SKM-1 treated with dmso at 0.1 percent for 144 hours (cell line): ENCODE measurements around the gene HOXB7.

Experiments
- DNase-seq: peaks from one replicate; lab custom pipeline; 2025; ENCODE audit not compliant: unreplicated experiment; lab: John Stamatoyannopoulos, UW

HOXB7 gene

DNA sequence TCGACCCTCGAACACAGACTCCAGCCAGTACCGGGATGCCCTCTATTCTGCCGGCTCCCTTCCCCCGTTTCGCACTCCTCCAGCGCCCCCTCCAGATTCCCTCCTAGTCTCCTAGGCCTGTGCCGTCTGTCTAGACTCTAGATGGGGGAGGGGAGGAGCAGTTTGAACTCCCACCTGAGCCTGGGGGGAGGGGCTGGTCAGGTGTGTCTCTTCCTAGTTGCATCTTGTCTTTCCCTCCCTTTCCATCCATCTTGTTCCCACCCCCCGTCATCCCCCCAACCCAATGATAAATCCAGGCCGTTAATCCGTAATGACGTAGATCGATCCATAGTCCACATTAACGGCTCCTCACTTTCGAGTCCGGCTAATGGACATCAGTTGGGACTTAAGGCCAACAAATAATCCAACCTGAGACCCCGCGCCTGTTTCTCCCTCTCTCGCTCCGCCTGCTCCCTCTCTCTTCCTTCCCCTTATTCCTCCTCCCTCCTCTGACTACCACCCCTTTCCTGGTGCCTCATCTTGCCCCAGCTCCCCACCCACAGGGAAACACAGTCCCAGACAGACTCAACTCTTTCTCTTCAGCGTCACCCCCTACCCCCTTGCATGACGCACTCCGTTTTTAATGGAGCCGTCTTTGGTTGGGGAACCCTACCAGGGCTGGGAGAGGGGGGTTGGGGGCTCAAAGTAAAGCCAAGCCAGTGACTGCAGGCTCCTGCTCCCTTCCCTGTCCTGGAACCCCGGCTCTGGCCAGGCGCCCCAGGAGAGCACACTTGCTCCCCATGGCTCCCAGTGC is 13.9 kb downstream of the HOXB7 start:
- DNase-seq, result no peak

DNA sequence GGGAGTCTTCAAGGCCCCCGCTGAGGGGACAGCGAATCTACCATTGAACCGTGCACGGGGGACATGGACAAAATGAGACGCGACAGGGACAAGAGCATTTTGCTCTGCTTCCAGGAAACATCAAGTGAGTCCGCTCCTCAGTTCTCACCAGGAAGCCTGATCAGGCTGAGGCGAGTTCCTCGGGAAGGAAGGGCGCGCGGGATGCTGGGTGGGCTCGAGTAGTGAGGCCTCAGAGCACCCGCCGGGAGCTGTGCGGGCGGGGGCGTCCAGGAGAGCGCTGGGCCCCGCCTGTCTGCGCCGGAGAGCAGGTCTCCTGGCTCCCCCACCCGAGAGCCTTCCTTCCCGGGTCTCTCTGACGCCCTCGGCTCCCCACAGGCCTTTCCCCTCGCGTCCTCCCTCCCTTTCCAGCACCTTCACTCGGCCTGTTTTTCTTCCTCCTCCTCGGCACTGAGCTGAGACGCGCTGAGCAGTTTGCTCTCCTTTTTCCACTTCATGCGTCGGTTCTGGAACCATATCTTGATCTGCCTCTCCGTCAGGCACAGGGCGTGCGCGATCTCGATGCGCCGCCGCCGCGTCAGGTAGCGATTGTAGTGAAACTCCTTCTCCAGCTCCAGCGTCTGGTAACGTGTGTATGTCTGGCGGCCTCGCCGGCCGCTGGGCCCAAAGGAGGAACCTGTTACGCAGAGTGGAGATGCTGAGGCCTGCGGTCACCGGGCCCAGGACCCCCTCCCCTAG is 14.7 kb downstream of the HOXB7 start:
- no peak for DNase-seq

DNA sequence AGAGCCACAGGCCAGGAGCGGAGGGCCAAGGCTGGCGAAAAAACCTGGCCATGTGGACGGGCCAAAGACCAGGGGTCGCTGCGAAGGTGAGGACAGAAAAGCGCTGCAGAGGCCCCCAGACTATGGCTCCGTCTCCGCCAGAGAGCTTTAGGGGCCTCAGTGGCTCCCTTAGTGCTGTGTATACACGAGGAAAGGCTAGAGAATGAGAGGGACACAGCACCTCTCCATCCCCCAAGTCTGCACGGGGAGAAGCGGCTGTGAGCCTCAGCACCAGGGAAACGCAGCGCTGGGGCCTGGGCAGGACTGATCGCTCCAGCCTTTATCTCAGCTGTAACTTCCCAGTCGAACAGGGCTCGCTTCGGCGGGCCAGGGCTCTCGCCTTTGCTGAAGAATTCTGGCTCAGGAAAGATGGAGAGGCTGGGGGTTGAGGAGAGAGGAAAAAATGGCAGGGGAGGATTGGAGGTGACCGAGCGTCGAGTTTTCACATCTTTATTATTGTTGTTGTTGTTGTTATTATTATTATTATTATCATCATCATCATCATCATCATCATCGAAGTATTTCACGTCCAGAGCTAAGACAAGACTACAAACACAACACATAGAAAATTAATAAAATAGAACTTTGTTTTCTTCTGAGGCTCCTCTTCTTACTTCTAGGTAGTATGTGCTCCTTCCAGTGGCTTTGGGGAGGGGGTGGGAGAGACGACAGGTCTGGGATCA is 15.4 kb downstream of the HOXB7 start:
- DNase-seq, result no peak

DNA sequence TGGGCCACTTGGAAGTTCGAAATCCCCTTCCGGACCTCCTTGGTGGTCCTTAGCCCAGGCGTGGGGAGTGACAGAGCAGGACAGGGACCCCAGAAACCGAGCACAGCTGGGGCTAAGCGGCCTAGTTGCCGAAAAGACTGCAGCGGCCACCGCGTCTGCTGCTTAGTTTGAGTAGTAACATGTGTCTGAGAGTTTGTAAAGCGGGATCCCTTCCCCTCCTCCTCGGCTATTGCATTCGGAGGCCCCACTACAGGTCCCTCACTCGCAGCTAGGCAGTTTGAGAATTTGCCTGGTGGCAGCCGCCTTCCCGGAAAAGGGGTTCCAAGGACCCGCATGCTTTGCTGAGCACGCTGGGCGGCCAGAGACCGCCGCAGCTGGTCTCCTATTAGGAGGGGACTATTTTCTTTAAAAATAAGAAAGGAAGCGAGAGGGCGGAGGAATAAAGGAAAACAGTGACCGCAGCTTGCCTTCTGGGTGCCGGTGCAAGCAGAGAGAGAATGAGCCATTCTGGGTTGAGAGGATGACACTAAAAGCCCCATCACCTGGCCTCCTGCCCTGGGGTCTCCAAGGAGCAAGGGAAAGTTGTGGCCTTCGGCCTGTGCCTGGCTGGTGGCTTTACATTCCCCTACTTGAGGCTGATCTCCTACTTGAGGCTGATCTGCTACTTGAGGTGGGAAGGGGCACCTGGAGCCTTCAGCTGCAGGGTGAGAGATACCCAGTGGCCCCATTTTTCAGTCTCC is 16.1 kb downstream of the HOXB7 start:
- no peak for DNase-seq

DNA sequence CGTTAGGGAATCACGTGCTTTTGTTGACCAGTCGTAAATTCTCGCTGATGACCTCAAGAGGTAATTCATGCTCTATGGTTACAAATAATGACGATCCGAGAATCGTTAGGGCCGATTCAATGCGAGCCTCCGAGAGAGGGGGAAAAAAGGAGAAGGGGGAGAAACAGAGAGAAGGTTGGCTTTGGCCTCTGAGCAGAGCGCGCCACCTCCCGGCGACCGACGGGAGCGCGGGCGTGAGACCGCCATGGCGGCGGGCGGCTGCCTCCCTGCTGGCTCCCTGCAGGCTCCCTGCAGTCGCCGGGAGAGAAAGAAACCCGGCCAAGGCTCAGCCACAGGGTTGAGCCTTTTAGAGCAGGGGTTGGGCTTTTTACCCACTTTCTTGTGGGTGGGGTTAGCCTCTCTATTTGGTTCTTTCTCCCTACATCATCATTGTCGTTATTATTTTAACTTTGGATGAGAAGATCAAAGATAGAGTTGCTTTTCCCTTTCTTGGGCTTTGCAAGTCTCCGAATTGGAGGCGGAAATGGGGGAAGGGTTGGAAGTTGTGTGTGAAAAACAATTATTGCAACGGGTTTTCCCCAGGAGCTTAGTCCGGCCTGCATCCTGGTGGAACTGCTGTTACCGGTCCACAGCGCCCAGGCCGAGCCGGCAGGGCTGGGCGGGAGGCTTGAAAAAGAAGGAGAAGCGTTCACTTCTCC is 16.8 kb downstream of the HOXB7 start:
- peak; percentile 79 for DNase-seq

DNA sequence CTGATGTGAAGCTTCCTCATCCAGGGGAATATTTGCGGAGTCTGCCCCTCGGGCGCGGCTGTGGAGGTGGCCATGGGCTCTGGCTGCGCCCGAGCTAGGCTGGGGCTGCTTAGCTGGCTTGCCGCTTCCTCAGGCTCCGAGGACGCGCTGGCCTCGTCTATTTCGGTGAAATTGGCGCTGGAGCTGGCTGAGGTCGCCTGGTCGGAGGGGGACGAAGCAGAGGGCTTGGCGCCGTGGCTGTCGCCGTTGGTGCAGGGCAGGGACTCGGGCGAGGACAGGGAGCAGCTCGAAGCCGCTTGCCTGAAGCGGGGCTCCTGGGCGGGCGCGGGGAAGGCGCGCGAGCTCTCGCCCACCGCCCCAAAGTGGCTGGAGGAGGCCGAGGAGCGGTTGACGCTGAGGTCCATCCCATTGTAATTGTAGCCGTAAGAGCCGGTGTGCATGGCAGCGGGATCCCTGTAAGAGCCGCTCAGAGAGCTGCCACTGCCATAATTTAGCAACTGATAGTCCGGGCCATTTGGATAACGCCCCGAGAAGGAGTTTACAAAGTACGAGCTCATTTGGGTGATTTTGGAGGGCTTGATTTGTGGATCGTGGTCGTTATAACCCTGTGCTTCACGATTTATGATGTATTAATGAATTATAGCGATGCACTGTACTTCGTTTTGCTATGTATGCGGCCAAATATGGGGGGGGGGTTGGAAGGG is 17.5 kb downstream of the HOXB7 start, which contains the start of gene HOXB5:
TSS of gene HOXB5 (minus strand) at position 654 of the 704 bp plus-strand sequence. CDS start at position 557, 97 bp downstream.
- DNase-seq, result no peak

DNA sequence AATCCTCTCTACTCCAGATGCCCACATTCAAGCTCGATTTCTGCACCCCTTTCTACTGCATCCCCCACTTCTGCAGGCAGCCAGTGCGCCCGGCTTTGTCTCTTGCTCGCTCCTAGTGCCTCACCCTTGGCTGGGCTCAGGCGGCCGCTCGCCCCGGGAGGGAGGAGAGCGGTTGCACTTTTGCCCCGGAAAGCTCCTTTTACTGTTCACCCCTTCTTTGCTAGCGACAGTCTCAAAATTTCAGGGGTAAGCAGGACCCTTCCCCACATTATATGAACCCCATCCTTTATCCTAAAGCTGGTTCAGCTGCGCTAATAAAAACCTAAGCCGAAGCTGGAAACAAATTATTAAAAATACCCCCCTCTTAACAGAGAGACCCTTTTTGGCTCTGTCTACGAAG is 18.2 kb downstream of the HOXB7 start:
- DNase-seq, result no peak

DNA sequence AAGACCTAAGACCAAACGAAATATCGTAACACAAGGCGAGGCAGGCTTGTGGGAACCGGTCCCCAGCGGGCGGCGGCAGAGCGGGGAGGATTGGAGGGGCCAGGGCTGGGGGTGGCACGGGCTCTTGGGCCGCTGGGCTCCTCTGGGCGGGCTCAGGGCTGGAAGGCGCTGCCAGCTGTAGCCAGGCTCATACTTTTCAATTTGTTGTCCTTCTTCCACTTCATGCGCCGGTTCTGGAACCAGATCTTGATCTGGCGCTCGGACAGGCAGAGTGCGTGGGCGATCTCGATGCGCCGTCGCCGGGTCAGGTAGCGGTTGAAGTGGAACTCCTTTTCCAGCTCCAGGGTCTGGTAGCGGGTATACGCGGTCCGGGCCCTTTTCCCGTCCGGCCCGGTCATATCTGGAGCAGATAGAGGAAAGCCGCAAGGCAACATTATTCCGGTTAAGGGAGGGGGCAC is 18.7 kb downstream of the HOXB7 start:
- DNase-seq, result no peak

DNA sequence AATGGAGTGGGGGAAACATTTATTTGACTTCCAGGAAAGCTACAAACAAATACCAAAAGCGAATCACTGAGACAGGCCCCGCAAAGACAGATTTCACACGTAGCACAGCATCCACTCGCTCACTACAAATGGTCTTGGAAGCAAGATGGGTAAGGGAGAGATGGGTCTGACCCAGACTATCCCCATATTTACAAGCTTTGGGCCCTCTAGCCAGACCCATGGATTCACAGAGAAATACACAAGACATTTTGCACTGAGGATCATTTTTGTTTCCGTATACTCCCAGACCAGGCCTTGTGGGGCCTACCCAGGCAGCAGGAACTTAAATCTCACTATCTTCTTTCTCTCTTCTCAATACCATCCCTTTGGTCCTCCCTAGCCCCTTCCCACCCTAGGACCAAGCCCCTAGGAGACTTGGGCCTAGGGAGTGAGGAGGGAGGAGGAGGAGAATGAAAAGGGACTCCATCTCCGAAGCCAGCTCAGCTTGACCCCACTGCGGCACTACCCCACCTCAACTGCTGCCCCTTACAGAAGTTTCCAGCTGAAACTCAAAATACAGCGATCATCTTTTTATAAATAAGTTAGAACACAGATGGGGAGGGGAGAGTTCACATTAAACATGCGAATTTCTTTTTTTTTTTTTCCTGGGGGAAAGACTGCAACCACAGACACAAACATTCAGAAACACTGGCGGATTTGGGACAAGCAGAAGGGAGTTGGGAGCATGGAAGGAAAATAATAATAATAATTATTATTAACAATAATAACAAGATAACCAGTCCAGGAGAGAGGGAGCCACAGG is 19.4 kb downstream of the HOXB7 start:
- DNase-seq, result no peak

DNA sequence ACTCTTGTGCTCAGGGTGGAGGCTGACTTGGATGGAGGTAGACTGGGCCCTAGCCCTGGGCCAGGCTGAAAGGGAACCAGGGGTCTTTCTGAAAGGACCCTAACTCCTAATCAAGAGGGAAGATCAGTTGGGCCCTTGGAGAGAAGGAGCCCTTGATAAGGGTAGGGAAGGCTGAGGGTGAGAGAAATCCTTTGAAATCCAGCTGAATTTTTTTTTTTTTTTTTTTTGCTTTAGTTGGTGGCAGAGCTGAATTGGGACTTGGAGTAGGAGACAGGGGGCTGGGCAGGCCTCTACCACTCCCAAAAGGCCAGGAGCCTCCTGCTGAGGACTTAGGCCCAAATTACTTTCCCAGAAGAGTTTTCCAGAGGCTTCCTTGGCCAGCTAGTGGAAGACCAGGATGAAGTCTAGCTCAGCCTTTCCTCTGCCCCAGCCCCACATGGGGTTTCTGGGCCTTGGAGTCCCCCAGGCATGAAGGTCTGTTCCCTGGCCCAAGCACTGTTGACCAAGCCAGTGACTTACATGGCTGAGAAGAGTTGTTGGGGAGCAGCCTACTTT is 20.1 kb downstream of the HOXB7 start:
- DNase-seq, result no peak

DNA sequence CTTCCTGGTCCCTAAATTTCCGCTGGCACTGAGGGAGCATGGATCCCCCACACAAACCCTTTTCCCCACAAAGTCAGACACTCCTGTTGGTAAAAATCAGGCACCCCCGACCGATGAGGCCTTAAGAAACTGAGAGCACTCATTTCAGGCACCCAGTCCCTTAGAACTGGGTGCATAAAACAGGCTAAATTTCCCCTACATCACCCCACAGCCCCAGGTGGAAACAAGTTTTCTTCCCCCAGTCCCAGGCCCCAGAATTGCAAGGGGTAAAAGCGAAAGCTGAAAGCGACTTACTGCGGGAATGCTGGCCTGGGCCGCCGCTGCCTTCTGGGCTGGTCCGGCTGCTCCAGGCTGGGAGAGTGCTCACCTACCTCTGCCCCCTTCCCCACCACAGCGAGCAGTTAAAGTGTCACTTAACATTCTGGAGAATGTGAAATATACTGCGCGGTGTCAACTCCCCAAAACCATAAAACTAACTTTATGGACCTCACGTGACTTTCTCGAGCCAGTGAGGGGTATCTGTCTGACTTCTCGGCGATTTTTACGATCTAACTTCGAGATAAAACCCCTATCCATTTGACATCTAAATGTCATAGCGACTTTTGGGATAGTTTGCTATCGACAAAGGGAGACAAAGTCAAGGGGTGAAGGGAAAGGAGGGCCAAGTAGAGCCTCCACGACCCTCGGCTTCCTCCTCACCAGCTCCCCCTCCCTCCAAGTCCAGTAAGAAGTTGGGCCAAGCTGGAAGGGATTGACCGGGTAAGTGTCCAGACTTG is 20.8 kb downstream of the HOXB7 start, which contains the start of gene HOXB3:
TSS of gene HOXB3 (minus strand) at position 411 of the 776 bp plus-strand sequence. CDS start 37,767 bp downstream, outside the sequence.
- DNase-seq, result no peak

DNA sequence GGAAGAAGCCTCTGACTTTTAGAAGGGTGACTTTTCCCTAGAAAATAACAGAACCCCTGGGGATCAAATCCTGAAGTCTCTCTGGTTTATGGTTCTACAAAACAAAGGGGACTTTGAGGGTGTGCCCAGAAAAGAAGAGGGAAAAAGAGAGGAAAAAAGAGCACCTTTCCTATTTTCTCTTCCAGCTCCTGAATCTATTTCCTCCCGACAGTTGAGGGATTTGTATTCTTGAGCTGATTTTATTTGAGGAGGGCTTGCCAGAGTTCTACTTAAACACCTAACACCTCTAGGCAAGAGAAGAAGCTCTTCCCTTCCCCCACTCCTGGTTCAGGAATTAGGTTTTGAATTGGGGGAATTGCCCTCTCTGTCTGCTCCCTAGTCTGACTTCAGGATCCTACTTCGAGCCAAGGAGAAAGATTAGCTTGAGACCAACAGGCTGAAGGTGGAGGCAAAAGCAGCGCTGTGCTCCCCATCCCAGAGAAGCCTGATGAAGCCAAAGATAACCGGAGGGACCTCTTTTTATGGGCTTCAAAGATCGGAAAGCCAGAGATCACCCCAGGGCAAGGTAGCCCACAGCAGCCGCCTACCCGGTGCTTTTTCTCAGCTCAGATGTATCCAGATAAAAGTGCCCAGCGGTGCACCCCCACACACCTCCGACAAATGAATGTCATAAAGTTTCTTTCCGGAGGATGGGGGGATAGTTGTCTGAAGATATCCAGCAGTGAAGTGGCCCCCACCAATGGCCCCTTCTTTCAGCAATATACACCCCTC is 21.6 kb downstream of the HOXB7 start:
- DNase-seq, result no peak

DNA sequence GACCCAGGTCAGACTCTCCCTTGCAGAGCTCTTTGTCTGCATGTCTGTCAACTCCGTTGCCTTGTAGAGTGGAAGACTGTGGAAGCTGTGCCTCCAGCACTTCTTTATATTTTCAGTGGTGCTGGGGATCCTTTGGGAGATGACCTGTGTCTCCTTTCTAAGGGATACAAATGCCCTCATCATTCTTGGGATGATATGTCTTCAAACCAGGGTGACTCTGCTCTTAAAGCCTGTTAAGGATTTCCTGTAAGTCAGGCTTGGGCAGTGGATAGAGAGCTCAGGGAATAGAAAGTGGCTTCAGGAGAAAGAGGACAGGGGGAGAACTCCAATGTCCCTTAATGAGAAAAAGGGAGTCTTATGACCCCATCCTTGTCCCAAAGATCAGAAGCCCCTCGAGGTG is 22.3 kb downstream of the HOXB7 start:
- DNase-seq, result no peak

DNA sequence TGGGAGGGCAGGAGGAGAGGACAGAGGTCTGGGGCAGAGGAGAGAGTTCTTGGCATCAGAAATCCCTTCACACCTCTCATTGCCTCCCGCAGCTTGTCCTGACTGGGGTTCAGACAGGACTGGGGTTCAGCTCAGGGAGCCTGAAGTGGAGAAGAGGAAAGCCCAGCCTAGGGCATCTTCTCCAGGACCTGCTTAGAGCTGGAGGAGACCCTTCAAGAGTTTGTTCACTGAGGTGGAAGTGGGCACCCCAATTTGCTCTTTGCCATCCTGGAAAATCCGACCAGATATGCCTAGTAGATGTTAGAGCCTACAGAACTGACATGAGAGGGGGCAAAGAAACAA is 22.8 kb downstream of the HOXB7 start:
- no peak for DNase-seq

DNA sequence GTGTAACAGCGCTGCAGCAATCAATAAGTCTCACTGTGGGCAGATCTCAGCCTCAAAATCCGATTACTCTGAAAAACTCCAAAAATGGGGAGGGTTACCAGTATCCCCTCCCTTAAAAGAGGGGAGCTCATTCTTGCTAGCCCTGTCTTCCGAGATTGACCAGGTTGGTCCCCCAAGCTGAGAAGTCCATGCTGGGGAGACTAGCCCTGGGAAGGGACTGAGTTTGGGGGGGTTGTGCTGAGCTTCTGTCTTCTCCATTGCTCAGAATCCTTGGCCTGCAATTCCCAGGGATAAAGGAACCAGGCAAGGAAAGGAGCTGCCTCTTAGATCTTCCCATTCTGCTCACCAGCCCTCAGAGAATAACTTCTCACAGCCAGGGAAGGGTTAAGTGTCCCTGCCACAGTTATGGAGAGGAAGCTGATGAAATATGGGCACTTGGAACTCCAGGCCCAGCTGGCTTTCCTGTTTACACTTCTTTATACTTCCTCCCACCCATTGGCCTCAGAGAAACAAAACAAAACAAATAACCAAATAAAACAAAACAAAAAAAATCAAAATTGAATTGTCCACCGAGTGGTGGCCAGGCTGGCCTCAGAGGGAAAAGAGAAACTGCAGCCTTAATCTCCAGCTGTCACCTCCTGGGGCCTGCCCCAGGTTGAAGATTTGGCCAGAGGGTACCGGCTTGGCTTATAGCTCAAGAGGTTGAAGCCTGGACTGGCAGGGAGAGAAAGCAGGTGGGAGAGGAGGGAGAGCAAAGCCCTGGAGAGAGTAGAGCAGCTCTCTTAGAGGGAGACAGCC is 23.3 kb downstream of the HOXB7 start:
- no peak for DNase-seq
